ENCODE data around the gene FIS1.
"Not testable (repeated sequence)": the region's sequence is repeated elsewhere in the genome, so short reads cannot be mapped to it uniquely, and the experiment has no call there.

FIS1 gene

DNA sequence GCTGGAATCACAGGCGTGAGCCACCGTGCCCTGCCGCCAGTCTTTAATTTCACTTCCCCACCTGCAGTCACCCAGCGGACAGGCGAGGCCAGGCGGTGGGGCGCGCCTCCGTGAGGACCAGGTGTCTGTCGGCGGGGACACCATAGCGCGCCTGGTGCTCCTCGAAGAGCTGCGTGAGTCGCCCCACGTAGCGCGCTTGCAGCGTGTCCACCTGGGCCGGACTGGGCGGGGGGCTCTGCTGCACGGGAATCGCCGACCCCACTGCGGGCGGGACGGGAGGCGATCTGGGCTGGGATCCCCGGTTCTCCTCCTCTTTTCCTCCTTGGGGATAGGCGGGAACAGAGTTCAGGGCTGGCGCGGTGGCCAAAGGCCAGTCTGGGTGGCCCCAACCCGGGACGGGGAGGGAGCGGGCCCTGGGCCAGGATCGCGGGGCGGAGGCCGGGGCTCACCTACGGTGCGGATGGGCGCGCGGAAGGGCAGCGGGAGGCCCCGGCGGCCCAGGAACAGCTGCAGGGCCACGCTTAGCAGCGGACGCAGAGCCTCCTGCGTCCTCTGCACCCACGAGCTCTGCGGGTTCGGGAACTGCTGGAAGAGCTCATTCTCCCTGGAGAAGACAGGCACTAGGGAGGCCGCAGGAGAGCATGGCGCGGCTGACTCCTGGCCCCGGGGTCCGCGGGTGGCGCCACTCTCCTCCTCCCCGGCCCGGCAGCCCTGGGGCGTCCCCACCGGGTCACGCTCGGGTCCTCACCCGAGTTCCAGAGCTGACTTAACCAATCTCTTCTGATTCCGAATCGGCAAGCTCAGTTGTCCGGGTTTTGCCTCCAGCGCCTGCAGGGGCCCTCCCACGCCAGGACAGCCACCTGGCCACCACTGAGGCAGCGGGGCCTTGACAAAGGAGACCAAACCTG lies 42.9 kb downstream of the FIS1 start:
- DNase-seq, result no peak

DNA sequence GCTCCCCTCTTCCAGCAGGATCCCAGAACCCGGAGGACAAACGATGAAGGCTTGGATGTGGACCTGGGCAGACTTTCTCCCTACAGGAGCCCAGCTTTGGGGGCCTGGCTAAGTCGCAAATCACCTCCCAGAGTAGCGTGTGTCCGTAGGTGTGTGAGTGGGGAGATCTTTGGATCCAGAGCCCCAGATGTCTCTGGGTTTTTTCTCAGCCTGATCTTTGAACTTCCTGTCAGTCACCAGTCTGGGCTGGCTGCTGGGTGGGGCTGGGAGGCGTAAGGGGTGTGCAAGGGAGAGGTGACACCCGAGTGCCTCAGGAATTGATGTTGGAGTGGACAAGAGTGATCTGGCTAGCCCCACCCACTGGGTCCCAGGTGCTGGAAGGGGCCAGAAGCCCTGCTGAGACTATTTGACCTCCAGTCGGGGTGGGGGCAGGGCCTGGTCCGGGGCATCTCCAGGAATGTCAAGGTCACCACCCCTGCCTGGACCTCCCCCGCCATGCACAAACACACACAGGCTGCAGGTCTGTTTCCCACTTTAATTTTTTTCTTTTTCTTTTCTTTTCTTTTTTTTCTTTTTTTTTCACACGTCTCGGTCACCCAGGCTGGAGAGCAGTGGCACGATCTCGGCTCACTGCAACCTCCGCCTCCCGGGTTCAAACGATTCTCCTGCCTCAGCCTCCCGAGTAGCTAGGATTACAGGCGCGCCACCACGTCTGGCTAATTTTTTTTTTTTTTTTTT lies 43.9 kb downstream of the FIS1 start, which contains the start of gene MOGAT3:
MOGAT3 (minus strand) TSS at position 175 of the 738 bp plus-strand sequence. CDS start 182 bp downstream, outside the sequence.
- DNase-seq, result no peak

DNA sequence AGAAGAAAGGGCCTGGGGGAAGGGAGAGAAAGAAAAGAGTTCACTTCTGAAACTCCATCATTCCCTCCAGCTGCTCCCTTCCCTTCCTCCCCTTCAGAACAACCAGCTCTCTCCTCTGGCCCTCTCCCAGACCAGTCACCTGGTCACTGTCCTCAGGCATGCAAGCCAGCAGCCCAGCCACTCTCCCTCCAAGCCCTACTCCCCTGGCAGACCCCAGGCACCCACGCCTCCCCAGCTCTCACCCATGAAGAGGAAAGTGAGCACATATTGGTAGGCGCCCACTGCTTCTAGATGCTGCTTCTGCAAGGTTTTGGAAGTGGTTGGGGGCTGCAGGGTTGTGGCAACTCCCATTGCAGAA lies 44.4 kb downstream of the FIS1 start:
- no peak for DNase-seq

- DNase-seq, result not testable (repeated sequence)
Observed at GRCh38 chr7:101199522-101199921, 45.4 kb downstream of the FIS1 start.

DNA sequence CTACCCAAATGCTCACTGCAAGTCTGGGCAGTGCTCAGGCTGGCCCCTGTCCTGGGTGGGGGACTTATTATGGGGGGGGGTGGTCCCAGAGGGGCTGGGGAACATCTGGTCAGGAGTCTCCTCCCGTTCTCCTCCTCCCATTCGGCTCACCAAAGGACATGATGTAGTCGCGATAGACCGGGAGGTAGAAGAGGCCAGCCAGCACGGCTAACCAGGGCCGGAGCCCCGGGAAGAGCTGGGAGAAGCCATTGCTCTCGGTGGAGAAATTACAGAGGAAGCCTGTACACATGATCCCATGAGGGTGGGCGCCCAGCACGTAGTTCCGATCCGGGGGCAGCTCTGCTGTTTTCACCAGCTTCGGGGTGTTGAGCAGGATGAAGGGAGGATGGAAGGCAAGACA lies 46.4 kb downstream of the FIS1 start:
- no peak for DNase-seq

- no peak for DNase-seq
Observed at GRCh38 chr7:101197991-101198390, 46.9 kb downstream of the FIS1 start.

DNA sequence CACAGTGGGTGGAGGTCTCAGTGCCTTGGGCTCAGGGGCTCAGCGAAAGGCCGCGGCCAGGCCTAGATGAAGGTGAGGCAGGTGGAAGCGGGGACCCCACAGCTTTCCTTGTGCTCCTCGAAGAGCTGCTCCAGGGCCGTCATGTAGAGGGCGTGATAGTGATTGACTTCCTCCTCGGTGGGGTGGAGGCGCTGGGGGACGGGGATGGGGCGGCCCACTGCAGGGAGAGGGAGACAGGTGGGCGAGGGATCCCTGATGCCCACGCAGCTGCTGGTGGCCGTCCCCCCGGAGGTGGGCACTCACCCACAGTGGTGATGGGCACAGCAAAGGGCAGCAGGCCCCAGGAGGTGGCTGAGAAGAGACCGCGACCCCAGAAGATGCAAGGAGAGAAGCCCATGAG lies 49.0 kb downstream of the FIS1 start:
- DNase-seq, result no peak

Measured in DMS153 (cell line).